Activated CD4-positive, alpha-beta T cell treated with anti-CD3 and anti-CD28 coated beads for 36 hours (primary cell): ENCODE measurements around the gene TRRAP. TPM values are rescaled to one million over a fixed set of nuclear protein-coding genes. Genes with fewer than 3 reads are reported as not detected.
A peak's percentile ranks its signal among the peaks of the same experiment; 100 is the strongest.

ENCODE experiments used
- ATAC-seq: fragments of 200-7000 bp; cut with Tn5 transposase; one replicate; pipeline ENCODE4 v1.10.0; 2021; ENCODE audit warnings: mild to moderate bottlenecking, moderate library complexity
- CTCF ChIA-PET: fragments of 350-600 bp; sonication (Branson Sonifier 250); formaldehyde crosslinking; loops from one replicate; lab custom pipeline; 2021; ENCODE audit warnings: antibody characterized with exemption; lab: Charles Lee
- POLR2A ChIA-PET: fragments of 350-600 bp; sonication (Branson Sonifier 250); formaldehyde crosslinking; loops from one replicate; lab custom pipeline; 2021; ENCODE audit warnings: antibody characterized with exemption, inconsistent platforms; lab: Charles Lee
- DNase-seq: peaks from one replicate; pipeline ENCODE4 v3.0.0-alpha.2; 2020
- H3K27ac Mint-ChIP-seq: one replicate; pipeline ENCODE4 v1.8.0; 2021; ENCODE audit warnings: mixed read lengths
- H3K27me3 Mint-ChIP-seq: one replicate; pipeline ENCODE4 v1.8.0; 2021; ENCODE audit warnings: mixed read lengths
- H3K36me3 Mint-ChIP-seq: one replicate; pipeline ENCODE4 v1.8.0; 2021; ENCODE audit warnings: low read depth, mixed read lengths
- H3K4me1 Mint-ChIP-seq: one replicate; pipeline ENCODE4 v1.8.0; 2021; ENCODE audit warnings: mixed read lengths
- H3K4me3 Mint-ChIP-seq: one replicate; pipeline ENCODE4 v1.8.0; 2021; ENCODE audit warnings: mild to moderate bottlenecking, moderate library complexity, mixed read lengths
- H3K9me3 Mint-ChIP-seq: one replicate; pipeline ENCODE4 v1.8.0; 2021; ENCODE audit warnings: low read depth, mixed read lengths
- intact Hi-C, 2 experiments: fragments of 100-400 bp; cut with DNase I in 1 of 2; cut with micrococcal nuclease in 1 of 2; formaldehyde crosslinking; loops; one replicate each; pipeline versions ENCODE4 v1.14.2 to v1.15.1; 2022 to 2024; cut with DNase I, micrococcal nuclease
- total RNA-seq, 2 experiments: library from RNA; stranded (reverse); gene quantifications; one replicate each; pipeline ENCODE4 v1.2.3, GENCODE V29; 2021

Gene TRRAP
- total RNA-seq, 2 experiments from 2014 or later, result 51.7 to 54.0 TPM

- POLR2A ChIA-PET, result no interaction called here
- H3K36me3 Mint-ChIP-seq, result peaks cover 42% of the 10 kb centered on the region
- DNase-seq (no peak), ATAC-seq (no peak)
- H3K4me1 Mint-ChIP-seq, result peaks cover 7% of the 10 kb centered on the region
- H3K4me3 Mint-ChIP-seq, result no peak overlapping the region
- no peak overlapping the region for H3K27ac Mint-ChIP-seq
- no peaks in the 10 kb centered on the region for H3K9me3 Mint-ChIP-seq
- CTCF ChIA-PET, result no interaction called here
- intact Hi-C loops, result no loop called here
- no peaks in the 10 kb centered on the region for H3K27me3 Mint-ChIP-seq
Measured at GRCh38 chr7:99019523-99020412, 141.4 kb downstream of the TRRAP start.

GRCh38 chr7:99020413-99020715, 142.0 kb downstream of the TRRAP start:
- ChIA-PET CTCF (interaction anchor here (0.8 kb wide), 1 partner anchor 291 kb away, joined by 3 read pairs; no protein-coding TSS in a partner anchor), POLR2A (no interaction called here)
- no peak overlapping the region for H3K4me3 Mint-ChIP-seq
- no peaks in the 10 kb centered on the region for H3K27me3 Mint-ChIP-seq
- H3K36me3 Mint-ChIP-seq, result peaks cover 36% of the 10 kb centered on the region
- intact Hi-C loops, result no loop called here
- DNase-seq (no peak), ATAC-seq (no peak)
- no peaks in the 10 kb centered on the region for H3K9me3 Mint-ChIP-seq
- no peak overlapping the region for H3K27ac Mint-ChIP-seq
- H3K4me1 Mint-ChIP-seq, result peaks cover 7% of the 10 kb centered on the region

- Mint-ChIP-seq H3K27ac (no peak overlapping the region), H3K36me3 (peaks cover 23% of the 10 kb centered on the region), H3K9me3 (no peaks in the 10 kb centered on the region), H3K27me3 (no peaks in the 10 kb centered on the region), H3K4me3 (no peak overlapping the region), H3K4me1 (no peaks in the 10 kb centered on the region)
- DNase-seq (no peak), ATAC-seq (no peak)
- ChIA-PET CTCF (interaction anchor here (1.0 kb wide), 1 partner anchor 13 kb away, joined by 3 read pairs; no protein-coding TSS in a partner anchor), POLR2A (interaction anchor here (0.5 kb wide), 1 partner anchor 33 kb away, joined by 3 read pairs; no protein-coding TSS in a partner anchor)
- intact Hi-C loops, result no loop called here
Measured at GRCh38 chr7:99021941-99022560, 143.7 kb downstream of the TRRAP start.

GRCh38 chr7:99024066-99024465, 145.7 kb downstream of the TRRAP start:
- no peak overlapping the region for H3K27ac Mint-ChIP-seq
- no peaks in the 10 kb centered on the region for H3K27me3 Mint-ChIP-seq
- ATAC-seq, result no peak

GRCh38 chr7:99027241-99027640, 148.9 kb downstream of the TRRAP start:
- no peaks in the 10 kb centered on the region for H3K9me3 Mint-ChIP-seq
- H3K27ac Mint-ChIP-seq, result no peak overlapping the region
- peaks cover 3% of the 10 kb centered on the region for H3K4me1 Mint-ChIP-seq
- DNase-seq (no peak), ATAC-seq (no peak)
- no peak overlapping the region for H3K4me3 Mint-ChIP-seq
- CTCF ChIA-PET, result interaction anchor here (1.1 to 1.8 kb wide), 2 partner anchors 10 to 14 kb away, joined by 4 to 7 read pairs; no protein-coding TSS in a partner anchor
- POLR2A ChIA-PET, result no interaction called here
- intact Hi-C loops, result no loop called here
- H3K27me3 Mint-ChIP-seq, result no peaks in the 10 kb centered on the region
- H3K36me3 Mint-ChIP-seq, result peaks cover 32% of the 10 kb centered on the region

More at GRCh38 chr7:99024066-99024465, 145.7 kb downstream of the TRRAP start:
- intact Hi-C loops, result no loop called here
- ChIA-PET POLR2A (no interaction called here), CTCF (no interaction called here)
- DNase-seq, result no peak
- Mint-ChIP-seq H3K9me3 (no peaks in the 10 kb centered on the region), H3K4me3 (no peak overlapping the region), H3K36me3 (peaks cover 30% of the 10 kb centered on the region), H3K4me1 (peaks cover 3% of the 10 kb centered on the region)

- CTCF ChIA-PET, result interaction anchor here (1.1 to 1.8 kb wide), 2 partner anchors 9 to 14 kb away, joined by 4 to 7 read pairs; no protein-coding TSS in a partner anchor
- POLR2A ChIA-PET, result no interaction called here
- intact Hi-C loops, result no loop called here
Measured at GRCh38 chr7:99027841-99028240, 149.5 kb downstream of the TRRAP start.

GRCh38 chr7:99028261-99028973, 150.1 kb downstream of the TRRAP start:
- H3K36me3 Mint-ChIP-seq, result peaks cover 30% of the 10 kb centered on the region
- peak overlapping the region; percentile 58 for H3K27ac Mint-ChIP-seq
- intact Hi-C loops, result no loop called here
- no peaks in the 10 kb centered on the region for H3K27me3 Mint-ChIP-seq
- H3K4me3 Mint-ChIP-seq, result no peak overlapping the region
- no peaks in the 10 kb centered on the region for H3K9me3 Mint-ChIP-seq
- DNase-seq (no peak), ATAC-seq (no peak)
- peaks cover 3% of the 10 kb centered on the region for H3K4me1 Mint-ChIP-seq
- ChIA-PET POLR2A (no interaction called here), CTCF (no interaction called here)

More at GRCh38 chr7:99027841-99028240, 149.5 kb downstream of the TRRAP start:
- H3K36me3 Mint-ChIP-seq, result peaks cover 34% of the 10 kb centered on the region
- H3K4me1 Mint-ChIP-seq, result peaks cover 3% of the 10 kb centered on the region
- H3K4me3 Mint-ChIP-seq, result no peak overlapping the region
- H3K27me3 Mint-ChIP-seq, result no peaks in the 10 kb centered on the region
- H3K9me3 Mint-ChIP-seq, result no peaks in the 10 kb centered on the region
- no peak for ATAC-seq
- H3K27ac Mint-ChIP-seq, result no peak overlapping the region
- DNase-seq, result no peak

- ATAC-seq (no peak), DNase-seq (no peak)
- peaks cover 3% of the 10 kb centered on the region for H3K4me1 Mint-ChIP-seq
- CTCF ChIA-PET, result interaction anchor here (0.6 to 2.1 kb wide), 4 partner anchors 10 to 331 kb away, joined by 3 to 9 read pairs (median 3); no protein-coding TSS in a partner anchor
- intact Hi-C loops, result loop anchor here in 1 of 2 experiments (10.0 kb wide), 1 partner anchor 205 kb away; no protein-coding TSS in a partner anchor
- H3K27ac Mint-ChIP-seq, result peak overlapping the region; percentile 58
- POLR2A ChIA-PET, result interaction anchor here (0.6 kb wide), 1 partner anchor 442 kb away, joined by 5 read pairs; no protein-coding TSS in a partner anchor
- H3K36me3 Mint-ChIP-seq, result peaks cover 30% of the 10 kb centered on the region
- H3K4me3 Mint-ChIP-seq, result no peak overlapping the region
- H3K9me3 Mint-ChIP-seq, result no peaks in the 10 kb centered on the region
- H3K27me3 Mint-ChIP-seq, result no peaks in the 10 kb centered on the region
Measured at GRCh38 chr7:99029466-99030435, 151.4 kb downstream of the TRRAP start.

- ATAC-seq (no peak), DNase-seq (no peak)
- Mint-ChIP-seq H3K27ac (no peak overlapping the region), H3K4me3 (no peak overlapping the region), H3K4me1 (peaks cover 3% of the 10 kb centered on the region), H3K9me3 (no peaks in the 10 kb centered on the region), H3K36me3 (peaks cover 32% of the 10 kb centered on the region), H3K27me3 (no peaks in the 10 kb centered on the region)
- ChIA-PET POLR2A (interaction anchor here (0.6 kb wide), 1 partner anchor 441 kb away, joined by 5 read pairs; no protein-coding TSS in a partner anchor), CTCF (interaction anchor here (0.6 to 2.1 kb wide), 4 partner anchors 9 to 330 kb away, joined by 3 to 9 read pairs (median 3); no protein-coding TSS in a partner anchor)
- intact Hi-C loops, result loop anchor here in 1 of 2 experiments (10.0 kb wide), 1 partner anchor 204 kb away; no protein-coding TSS in a partner anchor
Measured at GRCh38 chr7:99030457-99030856, 152.1 kb downstream of the TRRAP start.

GRCh38 chr7:99030951-99031350, 152.6 kb downstream of the TRRAP start:
- ATAC-seq (no peak), DNase-seq (no peak)
- Mint-ChIP-seq H3K9me3 (no peaks in the 10 kb centered on the region), H3K4me1 (peaks cover 3% of the 10 kb centered on the region), H3K4me3 (no peak overlapping the region), H3K27ac (peak overlapping the region; percentile 32), H3K36me3 (peaks cover 37% of the 10 kb centered on the region), H3K27me3 (no peaks in the 10 kb centered on the region)
- CTCF ChIA-PET, result interaction anchor here (0.6 to 2.1 kb wide), 3 partner anchors 9 to 330 kb away, joined by 3 to 9 read pairs (median 3); no protein-coding TSS in a partner anchor
- intact Hi-C loops, result loop anchor here in 1 of 2 experiments (10.0 kb wide), 1 partner anchor 204 kb away; no protein-coding TSS in a partner anchor
- POLR2A ChIA-PET, result no interaction called here
